ENCODE measurements around the gene CNPPD1. TPM values are rescaled to one million over a fixed set of nuclear protein-coding genes. Genes with fewer than 3 reads are reported as not detected.

Gene CNPPD1
- total RNA-seq (2014; rRNA removed; shearing (Covaris generic)) = 30.2 and 43.4 TPM in 2 replicates

GRCh38 chr2:219176818-219177551 lies at the start of gene CNPPD1:
Gene CNPPD1, minus strand, starts transcription at chr2:219176925. Its CDS starts 97 bp downstream, at chr2:219176828.
- peak; percentile 85 for DNase-seq (ENCODE audit: low read depth)

GRCh38 chr2:219225350-219225749 lies 48.6 kb upstream of the CNPPD1 start:
- DNase-seq (ENCODE audit: low read depth) = no peak

- no peak for DNase-seq (ENCODE audit: low read depth)
Measured at GRCh38 chr2:219223831-219224610, 47.3 kb upstream of the CNPPD1 start.

- no peak for DNase-seq (ENCODE audit: low read depth)
Measured at GRCh38 chr2:219221957-219222518, 45.3 kb upstream of the CNPPD1 start.

- DNase-seq (ENCODE audit: low read depth) = no peak
Measured at GRCh38 chr2:219220652-219221402, 44.1 kb upstream of the CNPPD1 start.

GRCh38 chr2:219219784-219220532 lies 43.2 kb upstream of the CNPPD1 start:
- no peak for DNase-seq (ENCODE audit: low read depth)

- peak; percentile 91 for DNase-seq (ENCODE audit: low read depth)
Measured at GRCh38 chr2:219218732-219219701, 42.3 kb upstream of the CNPPD1 start, which contains the start of gene ABCB6. Gene ABCB6, minus strand, starts transcription at chr2:219218958. Its CDS starts 285 bp downstream, at chr2:219218673.

- peak; percentile 82 for DNase-seq (ENCODE audit: low read depth)
Measured at GRCh38 chr2:219218217-219218731, 41.5 kb upstream of the CNPPD1 start.

GRCh38 chr2:219216535-219216915 lies 39.8 kb upstream of the CNPPD1 start:
- no peak for DNase-seq (ENCODE audit: low read depth)

GRCh38 chr2:219215871-219216534 lies 39.3 kb upstream of the CNPPD1 start:
- DNase-seq (ENCODE audit: low read depth) = no peak

- no peak for DNase-seq (ENCODE audit: low read depth)
Measured at GRCh38 chr2:219214786-219215185, 38.1 kb upstream of the CNPPD1 start.

- DNase-seq (ENCODE audit: low read depth) = no peak
Measured at GRCh38 chr2:219214141-219214540, 37.4 kb upstream of the CNPPD1 start.

- no peak for DNase-seq (ENCODE audit: low read depth)
Measured at GRCh38 chr2:219213486-219214071, 36.9 kb upstream of the CNPPD1 start.

GRCh38 chr2:219213026-219213415 lies 36.3 kb upstream of the CNPPD1 start:
- no peak for DNase-seq (ENCODE audit: low read depth)

GRCh38 chr2:219210886-219211362 lies 34.2 kb upstream of the CNPPD1 start:
- no peak for DNase-seq (ENCODE audit: low read depth)

- DNase-seq (ENCODE audit: low read depth) = no peak
Measured at GRCh38 chr2:219210196-219210885, 33.6 kb upstream of the CNPPD1 start.

GRCh38 chr2:219209236-219210195 lies 32.8 kb upstream of the CNPPD1 start:
- no peak for DNase-seq (ENCODE audit: low read depth)

Data from M059J (cell line).